Measurements from ENCODE around the gene PLAGL1. TPM values are rescaled to one million over a fixed set of nuclear protein-coding genes. Genes with fewer than 3 reads are reported as not detected.

Gene PLAGL1
- total and polyA plus RNA-seq, 2 of the 13 experiments (the other 11 are each of a cell fraction or from before 2014, with no cell fraction given): 0.60 to 2.3 TPM

- H3K79me2 ChIP-seq (ENCODE audit: insufficient read depth, low read length): no peaks in the 10 kb centered on the region
- no peak overlapping the region for H3K27ac ChIP-seq (ENCODE audit: extremely low read length, insufficient read depth, low read length)
- no peak overlapping the region for H2AFZ ChIP-seq (ENCODE audit: low read length)
- DNase-seq (ENCODE audit: low spot score): no peak
- no peak overlapping the region for H3K4me2 ChIP-seq (ENCODE audit: low read depth, low read length)
- no TSS peak for BruUV-seq (replicated peaks)
- ATAC-seq: no peak
- intact Hi-C loops (cut with micrococcal nuclease; ENCODE audit: unreplicated experiment): no loop called here
- POLR2A ChIA-PET: no interaction called here
- FAIRE-seq: no peak
- 0 out of 5 replicates have a peak, but pooled peaks cover 0 to 1% of the 10 kb centered on the region in 2 experiments for H3K27me3 ChIP-seq (ENCODE audit: control insufficient read depth in 1 of 2, insufficient read depth in 2 of 2, low read length in 2 of 2)
- 0% methylated on average over 1 of the region's 1 CpG for WGBS (ENCODE audit: low lambda C conversion rate)
- H3K4me3 ChIP-seq (replicated peaks in 1 of 3; ENCODE audit: insufficient read depth in 1 of 3, low read depth in 2 of 3, low read length in 3 of 3): no peak overlapping the region
- H3K4me1 ChIP-seq (ENCODE audit: insufficient read depth, low read length): no peaks in the 10 kb centered on the region
- CTCF ChIA-PET (ENCODE audit: low intra/inter-chr PET ratio, low total read pairs): no interaction called here
- in situ Hi-C loops (cut with HindIII; ENCODE audit: extremely low pct_ligation_motif_present, low pct_unique_long_range_greater_than_20kb): no loop called here
- H4K20me1 ChIP-seq (ENCODE audit: insufficient read depth, low read length): no peaks in the 10 kb centered on the region
- H3K36me3 ChIP-seq (replicated peaks in 1 of 2; ENCODE audit: control insufficient read depth in 1 of 2, insufficient read depth in 2 of 2, low read length in 2 of 2): no peaks in the 10 kb centered on the region
- H3K9me3 ChIP-seq (ENCODE audit: low read length): no peaks in the 10 kb centered on the region
- no peak overlapping the region for H3K9ac ChIP-seq (ENCODE audit: insufficient read depth, low read depth, low read length)
- TF ChIP-seq ZNF629 (CRISPR knock-in tag; conservative IDR thresholded peaks at IDR 0.05): no peak
- no peak for TF ChIP-seq ZNF230 (CRISPR knock-in tag; IDR thresholded peaks at IDR 0.05)
- TF ChIP-seq, protein P1, sequence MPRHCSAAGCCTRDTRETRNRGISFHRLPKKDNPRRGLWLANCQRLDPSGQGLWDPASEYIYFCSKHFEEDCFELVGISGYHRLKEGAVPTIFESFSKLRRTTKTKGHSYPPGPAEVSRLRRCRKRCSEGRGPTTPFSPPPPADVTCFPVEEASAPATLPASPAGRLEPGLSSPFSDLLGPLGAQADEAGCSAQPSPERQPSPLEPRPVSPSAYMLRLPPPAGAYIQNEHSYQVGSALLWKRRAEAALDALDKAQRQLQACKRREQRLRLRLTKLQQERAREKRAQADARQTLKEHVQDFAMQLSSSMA (CRISPR knock-in tag; IDR thresholded peaks at IDR 0.05): no peak
- no peak for TF ChIP-seq FIP1L1 (IDR thresholded peaks at IDR 0.05; ENCODE audit: borderline replicate concordance, insufficient read depth, low read depth, low read length)
- TF ChIP-seq NONO (IDR thresholded peaks at IDR 0.05): no peak
- no peak for TF ChIP-seq NONO (CRISPR knock-in tag; conservative IDR thresholded peaks at IDR 0.05)
- no peak for TF ChIP-seq NFE2L2 (IDR thresholded peaks at IDR 0.05; ENCODE audit: low read length)
- no peak for TF ChIP-seq WIZ (CRISPR knock-in tag; IDR thresholded peaks at IDR 0.05)
- TF ChIP-seq ZBTB39 (CRISPR knock-in tag; IDR thresholded peaks at IDR 0.05): no peak
- TF ChIP-seq TBX2 (CRISPR knock-in tag; IDR thresholded peaks at IDR 0.05; ENCODE audit: borderline replicate concordance): no peak
- no peak for TF ChIP-seq ZNF274 (CRISPR knock-in tag; IDR thresholded peaks at IDR 0.05)
- no peak for TF ChIP-seq ZBTB40 (IDR thresholded peaks at IDR 0.05)
- TF ChIP-seq ZBTB40 (CRISPR knock-in tag; IDR thresholded peaks at IDR 0.05): no peak
Measured at GRCh38 chr6:143928853-143929252, 79.2 kb downstream of the PLAGL1 start.
